Activated T-cell treated with anti-CD3 and anti-CD28 coated beads for 48 hours (primary cell): ENCODE data around the gene C1RL.

ENCODE experiments used
- DNase-seq: peaks from one replicate; pipeline ENCODE4 v3.0.0-alpha.2; 2020; ENCODE audit warnings: low read depth

Gene C1RL

DNA sequence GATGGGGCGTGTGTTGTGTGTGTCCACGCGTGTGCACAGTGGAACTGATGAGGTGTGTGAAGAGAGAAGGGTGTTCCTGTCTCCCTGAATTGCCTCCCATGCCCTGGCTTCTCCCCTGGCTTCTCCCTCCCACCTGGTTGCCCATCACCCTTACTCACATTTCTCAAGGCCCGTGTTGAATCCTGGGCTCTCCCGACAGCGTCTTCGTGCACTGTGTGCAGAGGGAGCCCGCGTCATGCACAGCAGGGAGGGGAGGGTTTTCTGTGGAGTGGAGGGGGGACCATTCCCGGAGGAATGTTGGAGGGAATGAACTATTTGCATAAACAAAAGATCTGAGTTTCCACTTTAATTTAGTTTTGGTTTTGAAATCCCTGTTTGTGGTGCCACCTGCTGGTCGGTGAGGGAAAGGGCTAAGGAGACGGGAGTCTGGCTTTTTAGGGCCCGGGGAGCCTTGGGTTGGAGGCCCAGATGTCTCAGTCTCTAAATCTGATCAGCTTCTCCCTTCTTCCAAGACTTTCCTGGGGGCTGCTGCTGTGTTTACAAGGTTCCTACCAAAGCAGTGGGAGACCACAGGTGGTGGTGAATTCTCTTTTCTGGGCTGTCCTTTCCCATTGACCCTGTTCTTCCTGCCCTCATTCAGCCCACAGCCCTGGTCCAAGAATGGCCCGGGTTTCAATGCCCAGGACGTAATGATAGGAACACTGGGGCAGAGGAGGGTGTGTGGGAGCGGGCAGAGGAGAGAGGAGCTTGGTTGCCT, 16.6 kb downstream of the C1RL start, which contains the start of gene C1R:
Gene C1R, minus strand, starts transcription at position 217 of the 757 bp plus-strand sequence. Its CDS starts 57 bp downstream, at position 160.
- DNase-seq: peak; percentile 45

DNA sequence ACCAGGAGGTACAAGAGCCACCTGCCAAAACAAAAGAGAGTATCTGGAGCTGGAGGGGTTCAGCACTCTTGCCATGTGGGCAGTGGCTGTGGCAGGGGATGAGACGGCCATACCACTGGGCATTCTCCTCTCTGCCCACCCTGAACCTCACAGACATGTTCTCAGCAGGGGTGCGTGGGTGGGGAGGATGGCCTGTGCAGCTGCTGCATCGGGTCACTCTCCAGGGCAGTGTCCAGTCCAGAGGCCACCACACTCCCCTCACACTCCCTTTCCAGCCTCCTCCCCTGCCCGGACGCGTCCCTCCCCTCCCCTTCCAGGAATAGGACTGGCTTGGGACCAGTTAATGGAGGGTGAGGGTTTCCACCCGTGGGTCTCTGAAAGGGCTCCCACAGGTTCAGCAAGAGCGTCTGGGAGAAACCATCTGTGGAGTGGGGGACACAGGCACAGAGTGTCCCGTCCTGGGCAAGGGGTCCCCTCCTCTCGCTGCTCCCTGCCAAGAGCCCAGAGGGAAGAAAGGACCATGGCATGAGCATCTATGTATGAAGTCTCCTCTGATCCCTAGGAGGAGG, 17.3 kb downstream of the C1RL start:
- DNase-seq: no peak

DNA sequence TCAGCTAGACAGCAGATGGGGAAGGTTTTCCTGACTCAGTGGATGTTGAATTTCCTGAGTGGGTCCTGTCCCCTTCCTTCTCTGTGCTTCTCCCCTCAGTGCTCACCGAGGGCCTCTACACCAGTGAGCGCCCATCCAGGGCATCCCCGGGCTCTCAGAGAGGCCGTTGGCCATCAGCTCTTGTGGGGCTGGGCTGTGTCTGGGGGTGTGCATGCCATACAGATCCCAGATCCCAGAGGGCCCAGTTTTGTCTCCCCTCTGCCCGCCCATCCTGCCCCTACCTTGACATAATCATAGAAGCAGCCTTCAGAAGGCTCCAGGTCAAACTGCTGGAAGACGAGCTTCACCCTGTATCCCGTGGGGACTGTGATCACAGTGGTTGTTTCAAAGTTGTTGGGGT, 17.8 kb downstream of the C1RL start:
- DNase-seq: no peak

DNA sequence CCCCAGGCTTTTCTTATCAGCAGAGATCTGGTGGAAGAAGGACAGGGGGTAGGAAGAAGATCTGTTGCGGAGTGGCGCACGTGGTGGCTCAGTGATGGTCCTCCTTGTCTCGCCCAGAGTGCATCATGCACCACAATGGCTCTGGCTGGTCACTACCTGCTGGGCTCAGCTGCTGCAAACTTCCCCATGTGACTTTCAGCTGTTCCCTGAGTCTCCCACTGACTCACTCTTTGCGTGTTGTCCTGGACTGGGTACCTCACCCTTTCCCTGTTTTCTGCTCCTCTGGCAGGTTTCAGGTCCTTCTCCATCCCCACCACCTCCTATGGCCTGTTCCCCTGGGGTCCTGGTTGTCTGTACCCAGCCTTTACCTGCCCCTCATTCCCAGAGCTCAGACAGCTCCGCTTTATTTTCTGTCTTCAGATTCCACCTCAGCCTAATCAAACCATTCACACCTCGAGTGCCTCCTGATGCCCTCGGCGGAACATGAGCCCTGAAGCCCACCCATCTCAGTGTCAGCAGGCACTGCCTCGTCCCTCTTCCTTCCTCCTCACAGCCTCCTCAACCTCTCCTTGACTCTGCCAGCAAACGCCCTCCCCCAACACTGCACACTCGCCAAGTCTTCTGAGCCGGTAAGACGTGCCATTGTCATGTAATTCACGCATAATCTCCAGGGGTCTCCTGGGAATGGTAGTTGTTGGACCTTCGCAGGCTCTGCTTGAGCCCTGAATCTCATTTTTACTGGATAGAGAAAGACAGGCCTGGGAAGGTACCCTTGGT, 18.6 kb downstream of the C1RL start:
- no peak for DNase-seq

DNA sequence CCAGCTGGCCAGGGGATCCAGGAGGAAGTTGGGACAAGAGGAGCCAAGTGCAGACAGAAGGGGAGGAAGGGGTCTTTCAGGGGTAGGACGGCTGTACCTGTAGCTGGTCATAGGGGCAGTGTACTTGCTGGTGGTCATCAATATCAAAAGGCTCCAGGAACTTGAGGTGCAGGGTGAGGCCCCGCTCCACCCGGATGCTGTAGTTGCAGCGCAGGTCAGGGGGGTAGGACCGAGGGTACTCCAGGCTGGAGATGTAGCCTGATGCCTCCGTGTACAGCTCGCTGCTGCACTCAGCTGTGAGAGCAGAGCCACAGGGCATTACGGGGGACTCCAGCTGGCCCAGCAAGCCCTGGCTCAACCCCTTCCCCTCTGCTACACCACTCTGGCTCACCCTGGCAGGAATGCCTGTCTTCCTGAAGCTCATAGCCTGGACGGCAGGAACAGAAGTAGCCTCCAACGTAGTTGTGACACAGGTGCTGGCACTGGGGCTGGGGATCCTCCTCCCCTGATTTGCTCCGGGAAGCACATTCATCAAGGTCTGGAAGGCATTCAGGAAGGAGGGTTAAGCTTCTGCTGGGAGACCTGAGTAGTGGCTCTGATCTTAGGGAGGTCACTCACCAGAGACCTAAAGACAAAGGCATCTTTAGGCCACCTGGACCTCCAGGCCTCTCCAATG, 19.7 kb downstream of the C1RL start:
- no peak for DNase-seq

DNA sequence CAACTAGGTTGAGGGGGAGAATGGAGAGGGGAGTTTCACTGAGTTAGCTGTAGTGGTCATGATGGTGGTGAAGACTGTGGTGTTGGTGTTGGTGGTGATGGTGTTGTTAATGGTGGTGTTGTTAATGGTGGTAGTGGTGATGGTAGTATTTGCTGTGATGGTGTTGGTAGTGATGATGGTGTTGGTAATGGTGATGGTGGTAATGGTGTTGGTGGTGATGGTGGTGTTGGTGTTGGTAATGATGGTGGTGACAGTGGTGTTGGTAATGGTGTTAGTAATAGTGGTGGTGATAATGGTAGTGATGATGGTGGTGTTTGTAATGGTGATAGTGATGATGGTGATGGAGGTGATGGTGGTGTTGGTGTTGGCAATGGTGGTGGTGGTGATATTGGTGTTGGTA, 25.9 kb downstream of the C1RL start:
- no peak for DNase-seq

DNA sequence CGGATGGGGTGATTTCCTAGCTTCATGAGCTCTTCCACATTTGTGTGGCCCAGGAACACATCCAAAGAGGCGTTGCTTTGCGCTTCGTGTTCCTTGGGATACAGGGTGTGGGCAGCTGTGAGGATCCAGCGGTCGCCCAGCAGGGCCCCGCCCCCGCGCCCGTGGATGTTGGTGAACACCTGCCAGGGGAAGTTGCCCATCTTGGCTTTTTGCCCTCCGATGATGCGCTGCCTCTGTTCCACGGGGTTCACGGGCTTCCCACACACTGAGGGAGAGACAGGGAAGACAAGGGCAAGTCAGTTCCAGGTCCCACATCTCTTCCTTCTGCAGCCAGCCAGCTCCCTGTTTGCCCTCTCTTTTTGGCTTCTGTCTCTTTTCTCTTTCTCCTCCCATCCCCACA, 28.0 kb downstream of the C1RL start:
- no peak for DNase-seq

DNA sequence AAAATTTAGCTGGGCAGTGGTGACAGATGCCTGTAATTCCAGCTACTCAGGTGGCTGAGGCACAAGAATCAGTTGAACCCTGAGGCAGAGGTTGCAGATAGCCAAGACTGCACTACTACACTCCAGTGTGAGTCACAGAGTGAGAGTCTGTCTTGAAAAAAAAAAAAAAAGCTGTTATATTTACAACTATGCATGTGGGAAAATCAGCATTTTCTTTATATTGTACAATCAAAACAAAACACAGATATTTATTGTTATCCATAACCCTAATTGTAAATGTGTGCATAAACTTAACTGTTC, 29.2 kb downstream of the C1RL start:
- no peak for DNase-seq

DNA sequence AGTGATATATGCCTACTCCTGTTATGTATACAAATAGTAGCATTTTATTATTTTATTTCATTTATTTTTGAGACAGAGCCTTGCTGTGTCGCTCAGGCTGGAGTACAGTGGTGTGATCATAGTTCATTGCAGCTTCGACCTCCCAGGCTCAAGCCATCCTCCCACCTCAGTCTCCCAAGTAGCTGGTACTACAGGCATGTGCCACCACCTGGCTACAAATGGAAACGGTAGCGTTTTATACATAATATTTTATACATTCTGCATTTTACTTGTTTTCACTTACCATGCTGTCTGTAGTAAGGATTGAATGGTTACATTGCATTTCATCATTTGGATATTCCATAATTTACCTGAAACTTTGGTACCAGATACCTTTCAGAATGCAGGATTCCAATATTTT, 30.9 kb downstream of the C1RL start:
- DNase-seq: no peak

DNA sequence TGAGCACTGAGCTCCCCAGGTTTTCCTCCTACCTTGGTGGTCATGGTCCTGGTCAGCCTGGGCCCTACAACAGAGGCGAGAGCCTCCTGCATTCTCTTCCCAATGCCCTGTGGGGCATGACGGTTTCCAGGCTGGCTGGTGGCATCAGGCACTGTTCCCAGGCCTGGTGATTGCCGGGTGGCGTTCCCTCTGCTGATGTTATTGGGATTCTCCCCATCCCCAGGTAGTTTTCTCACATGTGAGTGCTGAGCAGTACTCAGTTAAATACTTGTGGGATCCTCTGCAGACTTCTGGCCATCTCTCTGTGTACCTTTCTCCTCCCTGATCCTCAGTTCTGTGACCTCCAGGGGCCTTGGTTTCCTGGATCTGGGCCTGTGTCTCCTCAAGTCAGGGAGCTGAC, 32.5 kb downstream of the C1RL start:
- DNase-seq: no peak

DNA sequence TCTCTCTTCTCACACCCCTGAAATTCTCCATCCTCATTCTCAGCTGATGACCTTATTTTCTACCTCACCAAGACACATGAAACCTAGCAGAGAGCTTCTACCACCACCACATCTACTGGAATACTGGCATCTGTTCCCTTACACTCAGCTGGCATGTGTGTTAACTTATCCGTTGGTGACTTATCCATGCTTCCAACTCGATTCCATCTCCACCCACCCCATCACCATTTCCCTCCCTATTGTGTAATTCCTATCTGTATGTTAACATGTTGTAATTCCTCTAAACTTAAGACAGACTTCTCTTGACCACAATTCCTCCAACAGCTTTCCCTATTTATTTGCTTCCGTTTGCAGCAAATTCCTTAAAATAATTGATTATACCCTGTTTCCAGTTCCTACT, 33.1 kb downstream of the C1RL start:
- DNase-seq: no peak

DNA sequence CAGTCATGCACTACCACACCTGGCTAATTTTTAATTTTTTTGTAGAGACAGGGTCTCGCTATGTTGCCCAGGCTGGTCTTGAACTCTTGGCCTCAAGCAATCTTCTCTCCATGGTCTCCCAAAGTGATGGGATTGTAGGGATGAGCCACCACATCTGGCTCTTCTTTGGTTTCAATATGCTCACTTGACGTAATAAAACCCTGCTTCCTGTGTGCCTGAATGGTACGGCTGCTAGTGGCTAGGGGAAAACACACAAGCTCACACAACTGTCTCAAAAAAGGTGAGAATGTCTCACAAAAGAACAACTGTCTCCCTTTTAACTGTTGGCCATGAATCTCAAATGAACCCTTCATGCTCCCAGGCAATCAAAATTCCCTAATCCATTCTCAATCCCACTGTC, 33.5 kb downstream of the C1RL start:
- DNase-seq: no peak

DNA sequence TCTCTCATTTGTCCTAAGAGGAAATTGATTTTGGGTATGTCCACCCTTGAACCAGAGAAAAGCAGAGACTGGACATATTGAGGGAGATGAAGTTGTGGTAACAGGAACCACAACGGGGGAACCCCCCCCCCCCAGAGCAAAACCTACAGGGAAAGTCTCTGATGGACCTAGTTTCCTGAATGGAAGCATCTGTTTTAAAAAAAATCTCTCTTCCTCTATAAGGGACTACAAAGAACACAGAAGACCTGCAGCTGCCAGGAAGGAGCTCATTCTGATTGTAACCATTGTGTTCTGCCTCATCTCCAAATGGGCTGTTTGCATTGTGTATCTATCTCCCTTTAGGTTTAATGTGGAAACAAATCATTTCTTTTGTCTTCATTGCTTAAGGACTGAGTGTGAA, 35.1 kb downstream of the C1RL start:
- no peak for DNase-seq

DNA sequence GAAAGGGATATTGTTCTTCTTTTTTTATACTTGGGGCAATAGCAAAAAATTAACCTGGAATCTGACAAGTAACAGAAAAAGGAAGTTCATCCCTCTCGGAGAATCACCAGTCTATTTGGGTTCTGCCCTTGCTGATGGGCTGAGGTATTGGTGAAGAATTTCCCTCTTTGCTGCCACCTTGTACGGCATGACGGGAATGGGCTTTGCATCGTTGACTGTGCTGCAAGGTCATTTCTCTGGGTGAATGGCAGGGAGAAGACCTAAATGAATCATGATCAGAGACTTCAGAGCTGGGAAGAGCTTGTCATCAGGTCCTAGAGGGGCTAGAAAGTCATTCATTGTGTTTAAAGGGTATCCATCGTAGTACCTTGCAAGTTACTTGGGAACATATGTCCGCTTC, 36.5 kb downstream of the C1RL start:
- DNase-seq: no peak

DNA sequence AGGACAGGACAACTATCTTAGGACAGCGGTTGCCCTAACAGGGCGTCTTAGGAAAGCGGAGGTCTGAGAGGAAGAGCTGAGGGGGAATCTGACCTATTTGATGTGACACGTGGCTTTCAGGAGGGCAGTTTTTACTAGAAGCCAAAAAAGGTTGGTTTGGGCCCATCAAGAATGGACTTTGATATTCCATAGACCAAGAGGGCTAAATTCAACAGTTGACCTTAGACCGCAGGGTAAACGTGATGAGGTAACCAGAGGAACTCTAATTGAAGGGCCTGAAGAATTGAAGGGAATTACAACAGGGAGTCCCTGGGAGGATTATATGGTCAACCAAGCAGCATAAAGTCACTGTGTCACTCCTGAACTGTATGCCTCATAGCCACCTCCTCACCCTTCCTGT, 37.0 kb downstream of the C1RL start:
- DNase-seq: no peak

DNA sequence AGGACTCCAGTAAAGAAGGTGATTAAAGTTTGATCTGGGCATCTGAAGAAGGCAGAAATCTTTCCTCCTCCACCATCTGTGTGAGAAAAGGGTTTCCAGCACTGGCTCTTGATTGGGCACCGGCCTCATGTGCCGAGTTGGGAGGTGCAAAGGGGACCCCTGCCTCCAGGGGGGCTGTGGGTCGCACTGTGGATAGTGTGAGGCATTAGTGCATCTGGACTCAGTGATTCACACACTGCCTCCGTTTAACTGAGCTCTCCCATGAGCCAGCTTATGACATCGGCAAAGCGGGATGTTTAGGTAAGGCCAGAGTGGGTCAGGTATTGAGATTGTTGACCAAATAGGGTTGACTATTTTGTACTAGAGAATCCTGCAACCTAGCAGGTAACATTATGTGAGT, 39.6 kb downstream of the C1RL start:
- DNase-seq: no peak

DNA sequence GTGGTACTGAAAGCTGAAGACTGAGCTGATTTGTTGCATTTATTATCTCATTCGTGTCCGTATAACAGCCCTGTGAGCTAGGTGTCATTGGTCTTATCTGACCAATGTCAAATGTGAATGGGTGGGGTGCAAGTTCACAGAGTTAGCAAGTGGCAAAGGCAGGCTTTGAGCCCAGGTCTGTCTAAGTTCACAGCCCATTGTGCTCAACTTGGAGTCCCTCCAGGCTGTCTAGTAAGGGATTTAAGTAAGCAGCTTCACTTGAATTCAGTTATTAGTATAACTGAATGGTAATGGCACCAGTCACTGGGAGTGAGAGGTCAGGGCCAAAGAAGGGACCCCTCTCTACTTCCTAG, 40.0 kb downstream of the C1RL start:
- DNase-seq: no peak

DNA sequence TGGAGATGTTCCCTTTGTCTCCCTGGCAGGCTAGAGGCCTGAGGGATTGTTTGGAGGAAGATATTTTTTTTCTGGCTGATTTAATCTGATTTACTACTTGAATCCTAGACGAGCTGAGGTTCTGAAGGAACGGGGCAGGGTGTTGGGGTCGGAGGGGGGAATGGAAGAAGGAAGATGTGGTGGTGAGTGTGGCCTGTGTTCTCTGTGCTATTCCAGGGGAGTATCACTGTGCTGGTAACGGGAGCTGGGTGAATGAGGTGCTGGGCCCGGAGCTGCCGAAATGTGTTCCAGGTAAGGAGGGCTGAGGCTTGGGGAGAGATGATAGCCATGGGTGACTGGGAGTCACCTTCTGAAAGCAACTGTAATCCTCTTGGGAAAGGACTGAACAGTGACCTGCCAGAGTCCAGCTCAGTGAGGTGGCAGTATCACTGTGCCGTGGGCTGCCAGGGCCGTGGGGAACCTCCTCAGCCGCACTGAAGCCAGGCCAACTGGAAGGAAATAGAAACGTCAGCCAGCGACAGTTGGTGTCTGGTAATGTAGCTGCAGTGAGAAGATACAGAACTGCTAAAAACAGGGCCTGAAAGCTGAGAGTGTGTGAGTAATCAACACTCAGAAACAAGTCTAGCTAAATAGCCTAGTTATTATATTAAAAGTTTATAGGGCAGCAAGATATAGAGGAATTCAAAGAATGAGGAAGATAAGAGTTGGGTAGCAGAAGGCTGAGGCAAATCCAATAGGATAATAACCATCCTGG, 40.6 kb downstream of the C1RL start:
- DNase-seq: no peak

DNA sequence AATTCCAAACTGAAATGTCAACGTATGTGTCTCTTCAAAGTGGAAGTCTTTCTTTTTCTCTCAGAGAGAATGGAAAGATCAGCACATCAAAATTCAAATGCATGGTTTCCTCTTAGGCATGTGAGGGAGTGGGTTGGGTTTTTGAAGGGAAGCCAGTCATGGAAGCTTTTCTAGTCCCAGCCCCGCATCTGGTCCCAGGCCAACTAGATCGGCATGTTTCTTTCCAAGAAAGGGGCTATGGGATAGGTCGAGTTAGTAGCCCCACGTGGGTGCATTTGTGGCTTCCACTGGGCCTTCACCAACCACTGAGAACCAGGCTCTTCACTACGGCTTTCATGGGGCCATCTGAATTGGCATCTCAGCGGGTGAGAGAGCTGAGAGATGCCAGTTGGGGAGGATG, 41.9 kb downstream of the C1RL start:
- DNase-seq: no peak

DNA sequence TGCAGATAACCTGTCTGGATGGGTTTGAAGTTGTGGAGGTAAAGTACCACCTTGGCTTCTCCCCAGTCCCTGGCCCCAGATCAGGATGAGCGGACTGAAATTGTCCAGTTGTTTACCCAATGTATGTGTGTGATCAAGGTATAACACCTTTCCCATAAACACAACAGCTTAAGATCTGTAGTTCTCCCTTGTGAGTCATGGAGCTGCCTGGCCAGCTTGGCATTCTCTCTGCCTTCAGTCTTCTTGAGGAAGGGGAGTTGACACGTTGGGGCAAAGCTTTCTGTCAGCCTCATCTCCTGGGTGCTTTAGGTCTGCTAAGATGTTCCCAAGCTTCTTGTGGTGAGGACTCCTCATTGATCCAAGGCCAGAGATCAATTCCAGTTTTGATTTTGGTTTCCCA, 42.4 kb downstream of the C1RL start:
- DNase-seq: no peak

DNA sequence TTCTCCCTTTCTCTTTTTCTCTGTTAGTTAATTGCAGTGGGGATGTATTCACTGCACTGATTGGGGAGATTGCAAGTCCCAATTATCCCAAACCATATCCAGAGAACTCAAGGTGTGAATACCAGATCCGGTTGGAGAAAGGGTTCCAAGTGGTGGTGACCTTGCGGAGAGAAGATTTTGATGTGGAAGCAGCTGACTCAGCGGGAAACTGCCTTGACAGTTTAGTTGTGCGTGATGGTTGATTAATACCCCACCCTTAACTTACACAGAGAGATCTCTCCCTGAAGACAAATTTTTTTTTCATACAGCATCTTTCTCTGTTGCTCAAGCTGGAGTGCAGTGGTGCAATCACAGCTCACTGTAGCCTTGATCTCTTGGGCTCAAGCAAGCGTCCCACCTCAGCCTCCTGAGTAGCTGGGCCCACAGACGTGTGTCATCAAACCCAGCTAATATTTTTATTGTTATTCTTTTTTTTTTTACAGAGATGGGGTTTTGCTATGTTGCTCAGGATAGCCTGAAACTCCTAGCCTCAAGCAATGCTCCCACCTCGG, 43.9 kb downstream of the C1RL start:
- DNase-seq: no peak

DNA sequence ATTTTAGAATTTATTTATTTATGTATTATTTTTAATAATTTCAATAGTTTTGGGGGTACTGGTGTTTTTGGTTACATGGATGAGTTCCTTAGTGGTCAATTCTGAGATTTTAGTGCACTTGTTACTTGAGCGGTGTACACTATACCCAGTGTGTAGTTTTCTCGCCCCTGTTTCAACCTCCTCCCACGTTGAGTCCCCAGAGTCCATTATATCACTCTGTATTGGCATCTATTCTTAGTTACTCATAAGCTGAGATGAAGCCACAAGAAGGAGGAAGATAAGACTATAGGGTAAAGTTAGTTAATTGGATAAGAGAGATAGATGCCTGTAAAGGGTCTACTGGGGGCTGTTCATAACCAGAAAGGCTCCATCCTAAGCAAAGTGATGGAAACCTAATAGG, 44.5 kb downstream of the C1RL start:
- no peak for DNase-seq
